Astrocyte (in vitro differentiated cells and primary cell): ENCODE data around the gene PTPRU. TPM values are rescaled to one million over a fixed set of nuclear protein-coding genes. Genes with fewer than 3 reads are reported as not detected.

Experiments used
- DNase-seq: peaks from one replicate; pipeline ENCODE4 v3.0.0-alpha.2; 2010; ENCODE audit warnings: low read depth
- FAIRE-seq: peaks from 2 replicates; lab custom pipeline; 2011; peaks lifted over from hg19 to GRCh38; lab: Jason Lieb, UNC
- H2AFZ ChIP-seq: 2 replicates; pipeline ENCODE4 v1.6.0; 2012; ENCODE audit warnings: low read depth, low read length, inconsistent platforms
- H3K27ac ChIP-seq: 2 replicates; pipeline ENCODE4 v1.5.1; 2011; ENCODE audit warnings: low read depth, low read length, inconsistent platforms
- H3K27me3 ChIP-seq: 2 replicates; pipeline ENCODE4 v1.6.0; 2011; ENCODE audit warnings: low read length, inconsistent platforms; ENCODE audit not compliant: insufficient read depth
- H3K36me3 ChIP-seq: 2 replicates; pipeline ENCODE4 v1.5.1; 2011; ENCODE audit warnings: low read length, inconsistent platforms; ENCODE audit not compliant: insufficient read depth
- H3K4me1 ChIP-seq: 2 replicates; pipeline ENCODE4 v1.5.1; 2011; ENCODE audit warnings: low read length, inconsistent platforms; ENCODE audit not compliant: insufficient read depth
- H3K4me2 ChIP-seq: 2 replicates; pipeline ENCODE4 v1.6.0; 2012; ENCODE audit warnings: low read length, inconsistent platforms
- H3K4me3 ChIP-seq: 2 replicates; pipeline ENCODE4 v1.5.1; 2011; ENCODE audit warnings: low read depth, mild to moderate bottlenecking, low read length, inconsistent platforms; ENCODE audit not compliant: insufficient read depth
- H3K79me2 ChIP-seq: 2 replicates; pipeline ENCODE4 v1.6.0; 2012; ENCODE audit warnings: mild to moderate bottlenecking, low read length, inconsistent platforms; ENCODE audit not compliant: insufficient read depth
- H3K9ac ChIP-seq: 2 replicates; pipeline ENCODE4 v1.6.0; 2012; ENCODE audit warnings: mild to moderate bottlenecking, low read length, inconsistent platforms
- H3K9me3 ChIP-seq: 2 replicates; pipeline ENCODE4 v1.5.1; 2012; ENCODE audit warnings: low read depth, mild to moderate bottlenecking, low read length, inconsistent platforms; ENCODE audit not compliant: insufficient read depth
- H4K20me1 ChIP-seq: 2 replicates; pipeline ENCODE4 v1.6.0; 2012; ENCODE audit warnings: low read length, inconsistent platforms; ENCODE audit not compliant: insufficient read depth
- H3K27ac Mint-ChIP-seq: one replicate; pipeline ENCODE4 v1.8.0; 2021; ENCODE audit warnings: mild to moderate bottlenecking, mixed read lengths; ENCODE audit not compliant: unreplicated experiment
- H3K27me3 Mint-ChIP-seq: one replicate; pipeline ENCODE4 v1.8.0; 2021; ENCODE audit warnings: low read depth, mixed read lengths; ENCODE audit not compliant: unreplicated experiment
- H3K36me3 Mint-ChIP-seq: one replicate; pipeline ENCODE4 v1.8.0; 2021; ENCODE audit warnings: low read depth, mixed read lengths; ENCODE audit not compliant: unreplicated experiment
- H3K4me1 Mint-ChIP-seq: one replicate; pipeline ENCODE4 v1.8.0; 2021; ENCODE audit warnings: low read depth, mixed read lengths; ENCODE audit not compliant: unreplicated experiment
- H3K4me3 Mint-ChIP-seq: one replicate; pipeline ENCODE4 v1.8.0; 2021; ENCODE audit warnings: mild to moderate bottlenecking, moderate library complexity, mixed read lengths; ENCODE audit not compliant: unreplicated experiment
- H3K9me3 Mint-ChIP-seq: one replicate; pipeline ENCODE4 v1.8.0; 2021; ENCODE audit warnings: mild to moderate bottlenecking, mixed read lengths; ENCODE audit not compliant: unreplicated experiment
- CTCF ChIP-seq: IDR thresholded peaks from 2 replicates; pipeline ENCODE4 v1.5.1; 2011; ENCODE audit warnings: low read depth, mild to moderate bottlenecking, inconsistent platforms, low read length, moderate library complexity; ENCODE audit not compliant: insufficient read depth
- EZH2 ChIP-seq: IDR thresholded peaks from 2 replicates; pipeline ENCODE4 v1.6.1; 2012; ENCODE audit warnings: mild to moderate bottlenecking, low read length, inconsistent platforms; ENCODE audit not compliant: insufficient read depth
- total RNA-seq: library from RNA; stranded (reverse); gene quantifications from 2 replicates; pipeline ENCODE4 v1.2.1, GENCODE V29; 2021

Gene PTPRU
- total RNA-seq, 1 donor from 2014 or later, result 36.6 TPM

GRCh38 chr1:29285771-29286170 lies 49.4 kb downstream of the PTPRU start:
- FAIRE-seq (no peak), DNase-seq (no peak)
- H4K20me1 ChIP-seq, result peaks cover 2% of the 10 kb centered on the region
- H3K9ac ChIP-seq, result no peak overlapping the region
- no peaks in the 10 kb centered on the region for H3K27me3 Mint-ChIP-seq
- no peaks in the 10 kb centered on the region for H3K9me3 Mint-ChIP-seq
- no peak overlapping the region for H2AFZ ChIP-seq
- H3K36me3 ChIP-seq, result no peaks in the 10 kb centered on the region
- no peaks in the 10 kb centered on the region for H3K79me2 ChIP-seq
- TF ChIP-seq EZH2, result no peak
- TF ChIP-seq CTCF, result no peak
- H3K4me3 Mint-ChIP-seq, result no peak overlapping the region
- no peaks in the 10 kb centered on the region for H3K27me3 ChIP-seq
- H3K9me3 ChIP-seq, result no peaks in the 10 kb centered on the region
- H3K27ac Mint-ChIP-seq, result no peak overlapping the region
- H3K4me1 ChIP-seq, result peaks cover 5% of the 10 kb centered on the region
- H3K36me3 Mint-ChIP-seq, result peaks cover 19% of the 10 kb centered on the region
- no peak overlapping the region for H3K4me3 ChIP-seq
- H3K4me2 ChIP-seq, result no peak overlapping the region
- H3K4me1 Mint-ChIP-seq, result peaks cover 6% of the 10 kb centered on the region
- H3K27ac ChIP-seq, result no peak overlapping the region

- Histone ChIP-seq H3K27ac (no peak overlapping the region), H3K79me2 (no peaks in the 10 kb centered on the region), H3K4me2 (no peak overlapping the region), H3K9me3 (no peaks in the 10 kb centered on the region), H3K27me3 (no peaks in the 10 kb centered on the region), H4K20me1 (no peaks in the 10 kb centered on the region), H3K4me1 (no peaks in the 10 kb centered on the region), H3K9ac (no peak overlapping the region), H2AFZ (no peak overlapping the region), H3K4me3 (no peak overlapping the region), H3K36me3 (no peaks in the 10 kb centered on the region)
- DNase-seq, result no peak
- Mint-ChIP-seq H3K27me3 (no peaks in the 10 kb centered on the region), H3K27ac (no peak overlapping the region), H3K36me3 (peaks cover 19% of the 10 kb centered on the region), H3K4me3 (no peak overlapping the region), H3K9me3 (no peaks in the 10 kb centered on the region), H3K4me1 (peaks cover 6% of the 10 kb centered on the region)
- no peak for TF ChIP-seq CTCF
- TF ChIP-seq EZH2, result no peak
- no peak for FAIRE-seq
Observed at GRCh38 chr1:29286194-29286767, 50.0 kb downstream of the PTPRU start.

GRCh38 chr1:29289493-29289892 lies 53.2 kb downstream of the PTPRU start:
- no peak overlapping the region for H3K4me2 ChIP-seq
- H3K9me3 Mint-ChIP-seq, result no peaks in the 10 kb centered on the region
- H3K36me3 Mint-ChIP-seq, result peaks cover 24% of the 10 kb centered on the region
- TF ChIP-seq CTCF, result no peak
- TF ChIP-seq EZH2, result no peak
- no peak overlapping the region for H3K4me3 Mint-ChIP-seq
- peaks cover 3% of the 10 kb centered on the region for H3K36me3 ChIP-seq
- no peak overlapping the region for H3K4me3 ChIP-seq
- no peaks in the 10 kb centered on the region for H3K27me3 ChIP-seq
- H3K27ac ChIP-seq, result no peak overlapping the region
- no peaks in the 10 kb centered on the region for H3K4me1 ChIP-seq
- no peak overlapping the region for H3K27ac Mint-ChIP-seq
- H2AFZ ChIP-seq, result no peak overlapping the region
- FAIRE-seq (no peak), DNase-seq (no peak)
- H3K9ac ChIP-seq, result no peak overlapping the region
- no peaks in the 10 kb centered on the region for H3K79me2 ChIP-seq
- H4K20me1 ChIP-seq, result no peaks in the 10 kb centered on the region
- no peaks in the 10 kb centered on the region for H3K4me1 Mint-ChIP-seq
- no peaks in the 10 kb centered on the region for H3K9me3 ChIP-seq
- H3K27me3 Mint-ChIP-seq, result no peaks in the 10 kb centered on the region
